ENCODE results near the gene FXYD6. TPM values are rescaled to one million over a fixed set of nuclear protein-coding genes. Genes with fewer than 3 reads are reported as not detected.

Gene FXYD6
- total RNA-seq, 4 donors from 2014 or later, result 4.8 to 15.9 (median 9.5) TPM

DNA sequence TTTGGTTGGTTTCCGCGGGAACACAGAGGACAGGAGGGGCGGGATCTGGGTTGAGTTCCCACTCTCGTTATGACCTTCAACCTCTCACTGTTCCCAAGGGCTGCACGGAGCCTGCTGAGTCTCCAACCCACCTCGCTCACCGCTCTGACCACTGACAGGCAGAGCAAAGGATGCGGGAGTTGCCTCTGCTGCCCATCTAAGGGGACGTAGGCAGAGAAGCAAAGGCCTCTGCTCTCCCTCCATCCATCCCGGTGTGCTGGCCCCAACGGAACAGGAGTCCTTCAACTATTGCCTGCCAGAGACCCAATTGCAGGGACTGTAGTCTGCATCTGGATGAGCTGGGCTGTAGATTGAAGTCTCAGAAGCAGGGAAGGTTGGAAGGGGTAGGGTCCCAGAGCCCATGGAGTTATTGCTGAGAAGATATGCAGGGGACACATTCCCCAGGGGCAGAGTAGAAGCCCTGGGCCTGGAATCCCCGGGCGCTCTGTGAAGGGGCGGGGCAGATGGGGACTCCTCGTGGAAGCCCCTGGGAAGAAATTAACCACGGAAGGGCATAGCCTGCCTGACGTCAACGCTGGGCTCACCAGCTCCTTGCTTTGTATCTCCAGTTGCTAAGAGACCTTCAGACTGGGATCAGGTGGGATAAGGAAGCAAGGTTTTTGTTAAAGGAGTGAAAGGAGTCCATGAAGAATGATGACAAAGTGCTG lies 39.2 kb downstream of the FXYD6 start:
- no peaks in the 10 kb centered on the region for H3K9me3 ChIP-seq
- no peaks in the 10 kb centered on the region for H3K36me3 ChIP-seq
- peaks cover 3% of the 10 kb centered on the region for H3K4me1 ChIP-seq
- H3K27ac ChIP-seq, result no peak overlapping the region
- peaks cover 3% of the 10 kb centered on the region for H3K27me3 ChIP-seq
- WGBS, result 71% methylated on average over 16 of the region's 18 CpGs
- TF ChIP-seq POLR2A (IDR thresholded peaks at IDR 0.05), result no peak
- TF ChIP-seq POLR2AphosphoS5 (IDR thresholded peaks at IDR 0.05), result no peak
- no peak for TF ChIP-seq EP300 (IDR thresholded peaks at IDR 0.05)
- TF ChIP-seq CTCF (IDR thresholded peaks at IDR 0.05), result no peak
- H3K4me3 ChIP-seq, result no peak overlapping the region
- peak in 1 of 2 donors; percentile 67 for DNase-seq (ENCODE audit: low spot score in 2 of 2)

- Histone ChIP-seq H3K9me3 (no peaks in the 10 kb centered on the region), H3K36me3 (no peaks in the 10 kb centered on the region), H3K4me1 (peaks cover 3% of the 10 kb centered on the region), H3K27me3 (peaks cover 6% of the 10 kb centered on the region), H3K4me3 (no peak overlapping the region), H3K27ac (no peak overlapping the region)
- no peak for DNase-seq (ENCODE audit: low spot score in 2 of 2)
- TF ChIP-seq POLR2AphosphoS5 (IDR thresholded peaks at IDR 0.05) (no peak), EP300 (IDR thresholded peaks at IDR 0.05) (no peak), CTCF (IDR thresholded peaks at IDR 0.05) (no peak)
- WGBS, result 82% methylated on average over 14 of the region's 14 CpGs
Observed at GRCh38 chr11:117836077-117836960, 40.1 kb downstream of the FXYD6 start.

- peaks cover 3% of the 10 kb centered on the region for H3K4me1 ChIP-seq
- no peaks in the 10 kb centered on the region for H3K9me3 ChIP-seq
- no peak overlapping the region for H3K4me3 ChIP-seq
- peaks cover 6% of the 10 kb centered on the region for H3K27me3 ChIP-seq
- WGBS, result 90% methylated on average over 8 of the region's 8 CpGs
- DNase-seq (ENCODE audit: low spot score in 2 of 2), result no peak
- H3K27ac ChIP-seq, result no peak overlapping the region
- TF ChIP-seq POLR2A (IDR thresholded peaks at IDR 0.05) (no peak), EP300 (IDR thresholded peaks at IDR 0.05) (no peak), CTCF (IDR thresholded peaks at IDR 0.05) (no peak), POLR2AphosphoS5 (IDR thresholded peaks at IDR 0.05) (no peak)
- H3K36me3 ChIP-seq, result no peaks in the 10 kb centered on the region
Observed at GRCh38 chr11:117835576-117835975, 40.9 kb downstream of the FXYD6 start.

DNA sequence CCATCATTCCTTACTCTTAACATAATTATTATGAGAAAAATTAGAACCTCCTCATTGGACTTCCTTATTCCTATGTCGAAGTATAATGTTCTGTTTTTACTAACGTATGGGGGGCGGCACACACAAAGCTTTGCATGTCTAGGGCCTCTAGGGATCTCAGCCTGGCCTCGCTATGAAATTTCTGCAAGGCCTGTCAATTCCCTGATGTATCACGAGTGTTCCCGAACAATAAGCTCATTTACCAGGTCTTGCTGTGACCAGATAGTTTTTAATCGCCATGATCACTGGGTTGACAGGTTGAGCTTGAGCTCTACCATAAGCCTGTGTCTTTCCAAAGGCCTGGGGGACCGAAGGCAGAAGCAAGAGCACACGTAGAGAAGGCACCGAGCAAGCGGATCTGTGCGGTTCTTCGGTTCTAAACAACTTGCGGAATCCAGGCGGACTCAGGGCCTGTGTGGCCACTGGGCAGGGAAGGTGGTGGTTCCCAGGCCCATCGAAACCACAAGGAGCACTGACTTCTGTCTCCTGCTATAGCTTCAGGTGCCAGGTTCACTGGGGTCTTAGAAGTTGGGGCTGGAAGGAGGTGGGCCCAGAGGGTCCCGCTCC lies 41.5 kb downstream of the FXYD6 start:
- H3K4me1 ChIP-seq, result peaks cover 3% of the 10 kb centered on the region
- no peak for DNase-seq (ENCODE audit: low spot score in 2 of 2)
- WGBS, result 94% methylated on average over 17 of the region's 17 CpGs
- H3K27me3 ChIP-seq, result peaks cover 6% of the 10 kb centered on the region
- no peaks in the 10 kb centered on the region for H3K9me3 ChIP-seq
- no peak overlapping the region for H3K4me3 ChIP-seq
- no peaks in the 10 kb centered on the region for H3K36me3 ChIP-seq
- TF ChIP-seq CTCF (IDR thresholded peaks at IDR 0.05) (no peak), POLR2AphosphoS5 (IDR thresholded peaks at IDR 0.05) (no peak), EP300 (IDR thresholded peaks at IDR 0.05) (no peak), POLR2A (IDR thresholded peaks at IDR 0.05) (no peak)
- no peak overlapping the region for H3K27ac ChIP-seq
